ENCODE data around the gene FER. TPM values are rescaled to one million over a fixed set of nuclear protein-coding genes. Genes with fewer than 3 reads are reported as not detected.

FER gene
- total RNA-seq, 1 experiment from 2014 or later: 22.1 TPM

- no peaks in the 10 kb centered on the region for H3K27me3 ChIP-seq (ENCODE audit: control insufficient read depth, insufficient read depth, low read length)
- no peak overlapping the region for H3K27ac ChIP-seq (ENCODE audit: low read length)
- TF ChIP-seq REST (IDR thresholded peaks at IDR 0.05; ENCODE audit: insufficient read depth in 1 of 2, low read depth in 2 of 2, low read length in 1 of 2) (no peak), TCF7L2 (IDR thresholded peaks at IDR 0.05; ENCODE audit: low read depth, low read length) (no peak), SIN3A (IDR thresholded peaks at IDR 0.05; ENCODE audit: borderline replicate concordance, insufficient read depth, low read depth, low read length) (no peak), CTCF (IDR thresholded peaks at IDR 0.05) (no peak)
- no peaks in the 10 kb centered on the region for H3K36me3 ChIP-seq (ENCODE audit: control insufficient read depth, insufficient read depth, low read length)
- BruUV-seq (replicated peaks): no TSS peak
- in situ Hi-C loops (cut with HindIII; ENCODE audit: low pct_unique_long_range_greater_than_20kb, low sequenced_read_pairs): no loop called here
- no peak for DNase-seq (ENCODE audit: low read depth, low spot score)
- no peak for ATAC-seq
- H3K4me3 ChIP-seq (ENCODE audit: low read depth in 2 of 2, low read length in 2 of 2): no peak overlapping the region
- H3K4me1 ChIP-seq (ENCODE audit: control insufficient read depth, insufficient read depth, low read length): no peaks in the 10 kb centered on the region
- intact Hi-C loops (cut with micrococcal nuclease; ENCODE audit: unreplicated experiment): no loop called here
- POLR2A ChIA-PET: no interaction called here
- CTCF ChIA-PET: no interaction called here
- H3K9me3 ChIP-seq (ENCODE audit: control insufficient read depth, insufficient read depth, low read depth, low read length): no peaks in the 10 kb centered on the region
Observed at GRCh38 chr5:108763222-108763916, 15.7 kb downstream of the FER start.

GRCh38 chr5:108765647-108766046 lies 17.9 kb downstream of the FER start:
- intact Hi-C loops (cut with micrococcal nuclease; ENCODE audit: unreplicated experiment): no loop called here
- no peaks in the 10 kb centered on the region for H3K36me3 ChIP-seq (ENCODE audit: control insufficient read depth, insufficient read depth, low read length)

More at GRCh38 chr5:108765647-108766046, 17.9 kb downstream of the FER start:
- Histone ChIP-seq H3K4me3 (ENCODE audit: low read depth in 2 of 2, low read length in 2 of 2) (no peak overlapping the region), H3K9me3 (ENCODE audit: control insufficient read depth, insufficient read depth, low read depth, low read length) (no peaks in the 10 kb centered on the region), H3K4me1 (ENCODE audit: control insufficient read depth, insufficient read depth, low read length) (no peaks in the 10 kb centered on the region), H3K27me3 (ENCODE audit: control insufficient read depth, insufficient read depth, low read length) (no peaks in the 10 kb centered on the region), H3K27ac (ENCODE audit: low read length) (no peak overlapping the region)
- no TSS peak for BruUV-seq (replicated peaks)
- CTCF ChIA-PET: no interaction called here
- in situ Hi-C loops (cut with HindIII; ENCODE audit: low pct_unique_long_range_greater_than_20kb, low sequenced_read_pairs): no loop called here
- no peak for DNase-seq (ENCODE audit: low read depth, low spot score)
- TF ChIP-seq REST (IDR thresholded peaks at IDR 0.05; ENCODE audit: insufficient read depth in 1 of 2, low read depth in 2 of 2, low read length in 1 of 2) (no peak), POLR2AphosphoS5 (IDR thresholded peaks at IDR 0.05; ENCODE audit: low read depth, low read length) (no peak), CTCF (IDR thresholded peaks at IDR 0.05) (no peak), SIN3A (IDR thresholded peaks at IDR 0.05; ENCODE audit: borderline replicate concordance, insufficient read depth, low read depth, low read length) (no peak), TCF7L2 (IDR thresholded peaks at IDR 0.05; ENCODE audit: low read depth, low read length) (no peak)
- POLR2A ChIA-PET: no interaction called here
- no peak for ATAC-seq

Measured in Panc1 (cell line).